Hematopoietic multipotent progenitor cell (in vitro differentiated cells): ENCODE data around the gene CTNNA1. TPM values are rescaled to one million over a fixed set of nuclear protein-coding genes. Genes with fewer than 3 reads are reported as not detected.
"Not testable (repeated sequence)": the region's sequence is repeated elsewhere in the genome, so short reads cannot be mapped to it uniquely, and the experiment has no call there.

ENCODE experiments used
- DNase-seq, 3 donors: peaks; one replicate each; pipeline ENCODE4 v3.0.0-alpha.2; 2011 to 2015; ENCODE audit warnings: low read depth in 2 of 3, low spot score in 2 of 3
- total RNA-seq: library from RNA; depleted of rRNA; stranded (reverse); fragments of >200 nt; gene quantifications from one replicate; pipeline ENCODE4 v1.2.3, GENCODE V29; 2012

The CTNNA1 gene
- total RNA-seq, 1 donor: 141 TPM

DNA sequence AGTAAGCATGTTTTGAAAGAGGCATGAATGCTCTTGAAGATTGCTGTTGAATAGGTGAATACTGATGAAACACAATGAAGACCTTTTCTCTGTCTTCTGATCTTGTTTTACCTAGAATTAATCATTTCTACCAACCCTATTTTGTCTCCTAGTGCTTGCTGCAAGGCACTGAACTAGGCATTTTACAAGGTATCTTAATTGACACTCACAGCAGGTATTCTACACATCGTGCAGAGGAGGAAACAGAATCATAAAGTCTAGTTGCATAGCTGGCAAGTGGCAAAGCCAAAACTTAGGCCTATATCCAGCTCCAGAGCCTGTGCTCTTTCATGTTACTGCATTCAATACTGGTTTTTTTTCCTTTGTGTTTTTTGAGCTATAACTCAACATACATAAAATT lies 50.7 kb downstream of the CTNNA1 start:
- DNase-seq: no peak

GRCh38 chr5:138805096-138805495 lies 51.9 kb downstream of the CTNNA1 start:
- DNase-seq: no peak

GRCh38 chr5:138807182-138807581 lies 54.0 kb downstream of the CTNNA1 start:
- peak in 1 of 3 donors; percentile 3 for DNase-seq

- no peak for DNase-seq
Observed at GRCh38 chr5:138809391-138809790, 56.2 kb downstream of the CTNNA1 start.

GRCh38 chr5:138810861-138811260 lies 57.6 kb downstream of the CTNNA1 start:
- DNase-seq: not testable (repeated sequence)

DNA sequence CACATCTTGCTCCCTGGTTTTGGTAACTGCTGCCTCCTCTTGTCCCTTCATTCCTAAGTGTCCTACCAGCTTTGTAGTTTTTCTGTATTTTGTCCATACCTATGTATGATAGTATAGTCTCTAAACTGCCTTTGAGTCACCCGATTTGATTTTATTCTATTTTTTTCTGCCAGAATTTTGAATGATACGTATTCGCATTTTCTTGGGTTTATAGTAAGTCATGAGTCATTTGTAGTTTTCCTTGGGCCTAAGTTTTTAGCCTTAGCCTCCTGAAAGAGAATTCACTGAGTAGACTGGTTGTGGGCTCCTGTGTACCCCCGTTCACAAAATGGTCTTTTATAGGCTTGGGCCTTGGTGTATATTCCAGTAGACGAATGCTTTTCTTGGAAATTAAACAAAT lies 62.3 kb downstream of the CTNNA1 start:
- no peak for DNase-seq

DNA sequence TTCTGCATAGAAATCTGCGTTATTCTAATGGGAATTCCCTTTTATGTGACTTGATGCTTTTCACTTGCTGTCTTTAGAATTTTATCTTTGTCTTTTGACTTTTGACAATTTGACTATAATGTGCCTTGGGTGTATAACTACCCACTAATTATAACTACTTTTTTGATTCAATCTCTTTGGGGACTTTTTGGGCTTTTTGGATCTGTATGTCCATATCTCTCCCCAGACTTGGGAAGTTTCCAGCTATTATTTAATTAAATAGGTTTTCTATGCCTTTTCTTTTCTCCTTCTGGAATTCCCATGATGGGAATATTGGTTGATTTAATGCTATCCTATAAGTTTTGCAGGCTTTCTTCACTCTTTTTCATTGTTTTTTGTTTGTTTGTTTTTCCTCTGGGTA lies 64.0 kb downstream of the CTNNA1 start:
- no peak for DNase-seq

DNA sequence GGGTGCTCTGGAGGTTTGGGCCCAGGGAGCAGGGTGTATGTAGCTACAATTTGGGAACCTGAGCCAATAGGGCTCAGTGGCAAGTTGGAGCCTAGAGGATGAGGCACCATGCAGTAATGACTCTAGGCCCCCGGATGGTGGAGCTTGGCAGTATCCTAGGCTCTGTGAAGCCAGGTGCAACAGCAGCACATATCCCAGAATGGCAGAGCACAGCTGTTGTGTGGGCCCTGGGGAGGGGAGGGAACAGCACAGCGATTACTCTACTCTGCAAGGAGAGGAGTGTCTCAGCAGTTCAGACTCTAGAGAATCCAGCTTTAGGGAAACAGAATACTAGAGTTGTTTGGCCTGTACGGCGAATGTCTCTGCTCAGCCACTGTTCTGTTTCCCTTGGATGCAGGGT lies 65.9 kb downstream of the CTNNA1 start:
- DNase-seq: no peak

DNA sequence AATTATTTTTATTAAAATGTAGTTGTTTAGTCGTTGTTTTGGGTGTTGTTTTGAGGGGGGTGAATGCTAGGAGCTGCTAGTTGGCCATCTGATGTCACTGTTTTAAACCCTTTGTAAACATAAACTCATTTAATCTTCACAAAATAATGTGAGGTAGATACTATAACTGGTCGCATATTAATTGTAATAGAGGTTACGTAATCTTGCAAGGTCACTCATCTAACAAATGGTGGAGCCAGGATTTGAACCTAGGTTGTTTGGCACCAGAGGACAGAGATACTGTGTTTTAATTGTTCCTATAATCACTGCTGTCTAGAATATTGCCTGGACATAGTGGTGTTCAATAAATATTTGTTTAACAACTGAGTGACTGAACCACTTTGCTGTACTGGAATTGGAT lies 67.5 kb downstream of the CTNNA1 start:
- no peak for DNase-seq

DNA sequence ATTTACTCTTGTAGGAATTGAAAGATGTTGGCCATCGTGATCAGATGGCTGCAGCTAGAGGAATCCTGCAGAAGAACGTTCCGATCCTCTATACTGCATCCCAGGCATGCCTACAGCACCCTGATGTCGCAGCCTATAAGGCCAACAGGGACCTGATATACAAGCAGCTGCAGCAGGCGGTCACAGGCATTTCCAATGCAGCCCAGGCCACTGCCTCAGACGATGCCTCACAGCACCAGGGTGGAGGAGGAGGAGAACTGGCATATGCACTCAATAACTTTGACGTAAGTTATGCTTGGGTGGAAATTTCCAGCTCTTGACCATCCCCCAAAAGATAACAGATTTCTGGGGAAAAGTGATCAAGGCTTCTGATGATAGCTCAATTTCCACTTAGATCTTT lies 71.3 kb downstream of the CTNNA1 start:
- no peak for DNase-seq

GRCh38 chr5:138824924-138825863 lies 72.0 kb downstream of the CTNNA1 start:
- DNase-seq: peak in 1 of 3 donors; percentile 26

DNA sequence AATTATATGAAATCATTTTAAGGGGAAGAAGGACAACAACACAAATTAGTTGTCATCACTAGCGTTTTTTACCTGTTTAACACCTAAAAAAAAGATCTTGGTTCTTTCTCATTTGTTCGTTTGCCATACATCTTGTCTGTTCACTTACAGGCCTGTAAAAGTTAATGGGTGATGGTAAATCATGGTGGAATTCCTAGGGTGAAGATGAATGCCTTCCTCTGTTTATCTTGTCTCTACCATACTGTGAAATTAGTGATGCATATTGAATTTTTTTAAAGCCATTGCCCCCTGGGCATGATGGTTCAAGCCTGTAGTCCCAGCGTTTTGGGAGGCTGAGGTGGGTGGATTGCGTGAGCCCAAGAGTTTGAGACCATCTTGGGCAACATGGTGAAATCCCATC lies 75.3 kb downstream of the CTNNA1 start:
- DNase-seq: no peak

GRCh38 chr5:138829341-138829740 lies 76.1 kb downstream of the CTNNA1 start:
- DNase-seq: no peak

GRCh38 chr5:138831703-138832102 lies 78.5 kb downstream of the CTNNA1 start:
- DNase-seq: no peak

- peak in 1 of 3 donors; percentile 6 for DNase-seq
Observed at GRCh38 chr5:138832218-138832617, 79.0 kb downstream of the CTNNA1 start.

GRCh38 chr5:138833080-138833479 lies 79.9 kb downstream of the CTNNA1 start:
- no peak for DNase-seq

DNA sequence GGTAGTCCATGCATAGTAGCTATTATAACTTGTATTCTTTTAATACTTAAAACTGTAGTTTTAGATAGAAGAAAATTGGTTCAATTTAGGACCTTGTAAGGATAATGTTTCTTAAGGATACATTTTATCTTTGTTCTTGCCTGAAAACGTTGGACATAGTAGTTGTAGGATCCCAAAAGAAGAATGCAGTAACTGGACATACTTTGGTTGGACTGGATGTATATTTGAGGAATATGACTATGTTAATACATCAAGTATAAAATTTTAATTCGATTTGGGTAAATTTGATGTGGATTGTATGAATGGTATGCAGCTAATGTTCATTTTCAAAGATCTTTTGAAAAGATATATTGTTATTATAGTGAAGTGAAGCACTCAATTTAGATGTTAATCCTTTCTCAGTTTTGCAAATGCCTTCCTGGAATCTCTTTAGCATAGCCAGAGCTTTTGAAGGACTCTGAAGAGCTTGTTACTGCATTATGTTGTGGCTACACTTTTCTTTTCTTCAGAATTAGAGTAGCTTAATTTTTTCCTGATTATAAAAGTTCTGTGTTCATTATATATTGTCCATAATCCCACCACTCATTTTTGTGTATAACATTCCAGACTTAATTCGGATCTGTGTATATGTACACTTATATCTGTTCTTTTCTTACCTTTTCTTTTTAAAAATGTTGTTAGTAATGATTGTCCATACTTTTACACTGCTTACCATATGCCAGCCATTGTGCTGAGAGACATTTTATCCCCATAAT lies 80.7 kb downstream of the CTNNA1 start:
- DNase-seq: no peak

GRCh38 chr5:138834853-138835252 lies 81.6 kb downstream of the CTNNA1 start:
- DNase-seq: not testable (repeated sequence)

GRCh38 chr5:138837160-138837559 lies 83.9 kb downstream of the CTNNA1 start:
- DNase-seq: no peak

DNA sequence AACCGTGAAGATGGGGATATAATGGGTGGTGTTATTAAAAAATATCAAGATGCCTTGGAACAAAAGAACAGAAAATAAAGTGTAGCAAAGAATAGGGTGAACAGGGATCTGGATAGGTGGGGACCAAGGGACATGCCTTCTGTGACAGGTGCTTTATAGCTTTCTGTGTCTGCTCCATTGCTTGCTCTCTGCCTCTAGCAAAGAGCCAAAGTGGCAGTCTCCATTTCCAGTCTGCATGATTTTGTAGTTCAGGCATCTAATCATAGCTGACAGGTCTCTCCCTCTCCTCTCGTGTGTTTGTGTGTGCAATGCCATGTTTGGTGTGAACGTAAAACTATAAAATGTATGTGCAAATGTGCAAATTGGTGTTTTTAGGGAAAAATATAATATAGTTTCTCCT lies 86.9 kb downstream of the CTNNA1 start:
- no peak for DNase-seq

- no peak for DNase-seq
Observed at GRCh38 chr5:138841531-138841930, 88.3 kb downstream of the CTNNA1 start.
